HEK293 (cell line): Measurements from ENCODE around the gene ARHGEF35.

Experiments used
- CTCF ChIA-PET: fragments of 350-600 bp; formaldehyde crosslinking; extraction: SDS; loops from one replicate; lab custom pipeline; 2021; ENCODE audit warnings: antibody characterized with exemption; lab: Yijun Ruan, JAX
- POLR2A ChIA-PET: fragments of 300-600 bp; formaldehyde crosslinking; extraction: SDS; loops from one replicate; lab custom pipeline; 2020; ENCODE audit warnings: antibody characterized with exemption, inconsistent platforms; lab: Yijun Ruan, JAX
- H3K27ac ChIP-seq: fragments of 200-500 bp; sonication (Bioruptor generic); 2 replicates; pipeline ENCODE4 v1.5.1; 2014; ENCODE audit warnings: low read depth, low read length, control low read depth, inconsistent platforms; ENCODE audit errors: extremely low read depth
- H3K36me3 ChIP-seq, 2 experiments: fragments of 200-500 bp in 1 of 2; sonication (Bioruptor generic) in 1 of 2; 1 replicate in 1 of 2; 2 replicates in 1 of 2; pipeline ENCODE4 v1.5.1; 2014 to 2017; ENCODE audit warnings: inconsistent platforms in 2 of 2, low read length in 2 of 2; ENCODE audit not compliant: control insufficient read depth in 2 of 2, insufficient read depth in 1 of 2
- H3K4me1 ChIP-seq: fragments of 200-500 bp; sonication (Bioruptor generic); 2 replicates; pipeline ENCODE4 v1.5.1; 2014; ENCODE audit warnings: mild to moderate bottlenecking, low read length, inconsistent platforms; ENCODE audit not compliant: control insufficient read depth, insufficient read depth
- H3K4me3 ChIP-seq: 2 replicates; pipeline ENCODE4 v1.5.1; 2011; ENCODE audit warnings: low read depth, mild to moderate bottlenecking, control low read depth, low read length, moderate library complexity
- H3K9me3 ChIP-seq: fragments of 200-500 bp; sonication (Bioruptor generic); 2 replicates; pipeline ENCODE4 v1.5.1; 2014; ENCODE audit warnings: low read depth, low read length, inconsistent platforms; ENCODE audit not compliant: control insufficient read depth, insufficient read depth
- ELK4 ChIP-seq: IDR thresholded peaks from 2 replicates; pipeline ENCODE4 v1.6.1; 2011; ENCODE audit warnings: mild to moderate bottlenecking, low read depth, low read length, borderline replicate concordance
- FEZF1 ChIP-seq: fragments of 450-650 bp; formaldehyde crosslinking; IDR thresholded peaks from 2 replicates; pipeline ENCODE4 v1.5.1; 2016; ENCODE audit warnings: missing biosample characterization, missing genetic modification characterization
- KLF1 ChIP-seq: fragments of 450-650 bp; formaldehyde crosslinking; IDR thresholded peaks from 2 replicates; pipeline ENCODE4 v1.5.1; 2016; ENCODE audit warnings: missing biosample characterization, missing genetic modification characterization
- KLF8 ChIP-seq: fragments of 450-650 bp; formaldehyde crosslinking; IDR thresholded peaks from 2 replicates; pipeline ENCODE4 v1.5.1; 2016; ENCODE audit warnings: missing biosample characterization, missing genetic modification characterization
- KLF9 ChIP-seq: fragments of 450-650 bp; formaldehyde crosslinking; IDR thresholded peaks from 2 replicates; pipeline ENCODE4 v1.5.1; 2016; ENCODE audit warnings: missing biosample characterization, missing genetic modification characterization, low read depth
- MYNN ChIP-seq: fragments of 450-650 bp; formaldehyde crosslinking; IDR thresholded peaks from 2 replicates; pipeline ENCODE4 v1.5.1; 2016; ENCODE audit warnings: missing biosample characterization, missing genetic modification characterization, borderline replicate concordance
- MZF1 ChIP-seq: fragments of 450-650 bp; formaldehyde crosslinking; IDR thresholded peaks from 2 replicates; pipeline ENCODE4 v1.5.1; 2017; ENCODE audit warnings: missing biosample characterization, missing genetic modification characterization, borderline replicate concordance
- TCF7L2 ChIP-seq: IDR thresholded peaks from 2 replicates; pipeline ENCODE4 v1.6.1; 2011; ENCODE audit warnings: low read depth, mild to moderate bottlenecking, inconsistent platforms, low read length, moderate library complexity, borderline replicate concordance
- ZFHX2 ChIP-seq: fragments of 450-650 bp; formaldehyde crosslinking; conservative IDR thresholded peaks from 2 replicates; pipeline ENCODE4 v1.5.1; 2016; ENCODE audit warnings: missing biosample characterization, missing genetic modification characterization
- ZFP3 ChIP-seq: fragments of 450-650 bp; formaldehyde crosslinking; IDR thresholded peaks from 2 replicates; pipeline ENCODE4 v1.5.1; 2016; ENCODE audit warnings: low read depth, missing biosample characterization, missing genetic modification characterization
- ZNF114 ChIP-seq: fragments of 450-650 bp; formaldehyde crosslinking; IDR thresholded peaks from 2 replicates; pipeline ENCODE4 v1.5.0; 2017; ENCODE audit warnings: missing biosample characterization, missing genetic modification characterization
- ZNF138 ChIP-seq: fragments of 450-650 bp; formaldehyde crosslinking; IDR thresholded peaks from 2 replicates; pipeline ENCODE4 v1.5.1; 2016; ENCODE audit warnings: missing biosample characterization, missing genetic modification characterization, borderline replicate concordance
- ZNF148 ChIP-seq: fragments of 450-650 bp; formaldehyde crosslinking; IDR thresholded peaks from 2 replicates; pipeline ENCODE4 v1.5.0; 2017; ENCODE audit warnings: missing biosample characterization, missing genetic modification characterization, borderline replicate concordance
- ZNF155 ChIP-seq: fragments of 450-650 bp; formaldehyde crosslinking; IDR thresholded peaks from 2 replicates; pipeline ENCODE4 v1.5.1; 2016; ENCODE audit warnings: missing biosample characterization, missing genetic modification characterization
- ZNF16 ChIP-seq: fragments of 450-650 bp; formaldehyde crosslinking; IDR thresholded peaks from 2 replicates; pipeline ENCODE4 v1.5.1; 2016; ENCODE audit warnings: low read depth, missing biosample characterization, missing genetic modification characterization
- ZNF23 ChIP-seq: fragments of 450-650 bp; formaldehyde crosslinking; IDR thresholded peaks from 2 replicates; pipeline ENCODE4 v1.5.1; 2016; ENCODE audit warnings: missing biosample characterization, missing genetic modification characterization, borderline replicate concordance
- ZNF394 ChIP-seq: fragments of 450-650 bp; formaldehyde crosslinking; IDR thresholded peaks from 2 replicates; pipeline ENCODE4 v1.5.1; 2016; ENCODE audit warnings: missing biosample characterization, missing genetic modification characterization, mild to moderate bottlenecking, moderate library complexity, borderline replicate concordance
- ZNF501 ChIP-seq: fragments of 450-650 bp; formaldehyde crosslinking; IDR thresholded peaks from 2 replicates; pipeline ENCODE4 v1.5.1; 2016; ENCODE audit warnings: missing biosample characterization, missing genetic modification characterization
- ZNF510 ChIP-seq: fragments of 450-650 bp; formaldehyde crosslinking; IDR thresholded peaks from 2 replicates; pipeline ENCODE4 v1.5.1; 2018; ENCODE audit warnings: mild to moderate bottlenecking, missing genetic modification characterization, missing biosample characterization; ENCODE audit not compliant: insufficient replicate concordance
- ZNF518A ChIP-seq: fragments of 450-650 bp; formaldehyde crosslinking; conservative IDR thresholded peaks from 2 replicates; pipeline ENCODE4 v1.5.1; 2016; ENCODE audit warnings: low read depth, missing biosample characterization, missing genetic modification characterization
- ZNF560 ChIP-seq: fragments of 450-650 bp; formaldehyde crosslinking; IDR thresholded peaks from 2 replicates; pipeline ENCODE4 v1.5.1; 2017; ENCODE audit warnings: missing biosample characterization, missing genetic modification characterization, borderline replicate concordance
- ZNF785 ChIP-seq: fragments of 450-650 bp; formaldehyde crosslinking; IDR thresholded peaks from 2 replicates; pipeline ENCODE4 v1.5.1; 2016; ENCODE audit warnings: missing biosample characterization, missing genetic modification characterization

The ARHGEF35 gene

GRCh38 chr7:144142187-144142586, 53.4 kb downstream of the ARHGEF35 start:
- no peak overlapping the region for H3K4me3 ChIP-seq
- H3K36me3 ChIP-seq: no peaks in the 10 kb centered on the region
- no peaks in the 10 kb centered on the region for H3K4me1 ChIP-seq
- no peaks in the 10 kb centered on the region for H3K9me3 ChIP-seq
- ChIA-PET POLR2A (no interaction called here), CTCF (no interaction called here)
- no peak for TF ChIP-seq ZNF560 (tag by site-specific recombination)
- TF ChIP-seq ZNF394 (tag by site-specific recombination): no peak
- TF ChIP-seq ZNF518A (tag by site-specific recombination): no peak
- no peak for TF ChIP-seq ZNF510 (tag by site-specific recombination)
- TF ChIP-seq MZF1: no peak
- TF ChIP-seq ZNF23: no peak
- no peak for TF ChIP-seq MYNN
- TF ChIP-seq KLF1 (tag by site-specific recombination): no peak
- H3K27ac ChIP-seq: no peak overlapping the region

- POLR2A ChIA-PET: no interaction called here
- H3K9me3 ChIP-seq: no peaks in the 10 kb centered on the region
- no peak for TF ChIP-seq ZNF394 (tag by site-specific recombination)
- no peak for TF ChIP-seq TCF7L2
- no peak for TF ChIP-seq ZNF148 (tag by site-specific recombination)
- no peak for TF ChIP-seq ZNF155 (tag by site-specific recombination)
- TF ChIP-seq ELK4: no peak
- TF ChIP-seq KLF8 (tag by site-specific recombination): no peak
- no peak for TF ChIP-seq KLF9 (tag by site-specific recombination)
- TF ChIP-seq ZNF501: no peak
- no peak for TF ChIP-seq ZNF16 (tag by site-specific recombination)
- no peak for TF ChIP-seq ZFP3 (tag by site-specific recombination)
- TF ChIP-seq ZNF138 (tag by site-specific recombination): no peak
- TF ChIP-seq FEZF1: no peak
- no peak for TF ChIP-seq KLF1 (tag by site-specific recombination)
- TF ChIP-seq ZFHX2: no peak
- no peak for TF ChIP-seq ZNF114 (tag by site-specific recombination)
- TF ChIP-seq ZNF785: no peak
- H3K36me3 ChIP-seq: no peaks in the 10 kb centered on the region
- H3K4me3 ChIP-seq: no peak overlapping the region
- CTCF ChIA-PET: interaction anchor here (0.5 to 1.0 kb wide), 2 partner anchors 10 to 74 kb away, joined by 3 read pairs; no protein-coding TSS in a partner anchor
- no peak overlapping the region for H3K27ac ChIP-seq
- H3K4me1 ChIP-seq: no peaks in the 10 kb centered on the region
Observed at GRCh38 chr7:144137501-144137900, 58.1 kb downstream of the ARHGEF35 start.
